K562 (cell line): Measurements from ENCODE around the gene EMD. TPM values are rescaled to one million over a fixed set of nuclear protein-coding genes. Genes with fewer than 3 reads are reported as not detected.

ENCODE experiments used
- ATAC-seq: fragments of 200-7000 bp; cut with Tn5 transposase; 3 replicates; pipeline ENCODE4 v1.9.1; 2020; ENCODE audit warnings: moderate library complexity
- BruUV-seq: library from RNA; stranded (reverse); fragments of 400-500 nt; replicated peaks from 2 replicates; lab custom pipeline; 2021; lab: Mats Ljungman, UMichigan
- CTCF ChIA-PET: fragments of 300-600 bp; formaldehyde crosslinking; extraction: SDS; loops from one replicate; lab custom pipeline; 2021; ENCODE audit warnings: low intra/inter-chr PET ratio; lab: Yijun Ruan, JAX
- POLR2A ChIA-PET: fragments of 300-600, 350-650 bp; sonication (Branson Sonifier 250); formaldehyde crosslinking; extraction: SDS; loops from one replicate; lab custom pipeline; 2021; ENCODE audit warnings: antibody characterized with exemption, inconsistent platforms; lab: Yijun Ruan, JAX
- DNase-seq, 4 experiments: peaks; one replicate each; pipeline versions ENCODE4 v3.0.0 to v3.0.0-alpha.2; 2011 to 2018; ENCODE audit warnings: low spot score in 3 of 4, mixed read lengths in 3 of 4; ENCODE audit errors: extremely low read depth in 1 of 4
- FAIRE-seq: peaks from 2 replicates; lab custom pipeline; 2011; peaks lifted over from hg19 to GRCh38; lab: Jason Lieb, UNC
- H2AFZ ChIP-seq: 2 replicates; pipeline ENCODE4 v1.6.0; 2011; ENCODE audit warnings: low read depth, low read length, control low read depth, inconsistent platforms
- H3K27ac ChIP-seq: fragments of 200-600 bp; 3 replicates; pipeline ENCODE4 v1.8.0; 2011; ENCODE audit warnings: low read depth, mild to moderate bottlenecking, control low read depth, inconsistent platforms, low read length, moderate library complexity, mixed read lengths; ENCODE audit errors: extremely low read depth
- H3K27me3 ChIP-seq, 2 experiments: fragments of 300-600 bp in 1 of 2; 2 replicates in 1 of 2; 3 replicates in 1 of 2; pipeline versions ENCODE4 v1.6.0 to v1.8.0; 2011; ENCODE audit warnings: inconsistent platforms in 2 of 2, low read length in 2 of 2, mild to moderate bottlenecking in 1 of 2, mixed read lengths in 1 of 2, moderate library complexity in 1 of 2; ENCODE audit not compliant: control insufficient read depth in 2 of 2, insufficient read depth in 2 of 2
- H3K36me3 ChIP-seq: fragments of 300-600 bp; 3 replicates; pipeline ENCODE4 v1.8.0; 2011; ENCODE audit warnings: mild to moderate bottlenecking, low read length, inconsistent platforms; ENCODE audit not compliant: control insufficient read depth, insufficient read depth
- H3K4me1 ChIP-seq, 2 experiments: fragments of 200-600 bp in 1 of 2; replicated peaks in 1 of 2; 2 replicates in 1 of 2; 3 replicates in 1 of 2; pipeline versions ENCODE4 v1.5.1 to v1.8.0; 2011; ENCODE audit warnings: inconsistent platforms in 2 of 2, low read length in 2 of 2, mild to moderate bottlenecking in 1 of 2, mixed read lengths in 1 of 2, moderate library complexity in 1 of 2; ENCODE audit not compliant: control insufficient read depth in 2 of 2, insufficient read depth in 2 of 2
- H3K4me2 ChIP-seq: 2 replicates; pipeline ENCODE4 v1.6.1; 2011; ENCODE audit warnings: low read length, control low read depth, inconsistent platforms, mixed read lengths; ENCODE audit not compliant: insufficient read depth
- H3K4me3 ChIP-seq: fragments of 200-600 bp; sonication (generic), shearing (Covaris generic); 2 replicates; pipeline ENCODE4 v1.5.1; 2016; ENCODE audit warnings: control low read depth, inconsistent platforms
- H3K79me2 ChIP-seq: fragments of 200-600 bp; 3 replicates; pipeline ENCODE4 v1.8.0; 2011; ENCODE audit warnings: low read length, inconsistent platforms; ENCODE audit not compliant: control insufficient read depth, insufficient read depth
- H3K9ac ChIP-seq, 2 experiments: 2 replicates each; pipeline versions ENCODE4 v1.6.0 to v1.6.1; 2011; ENCODE audit warnings: low read depth in 2 of 2, low read length in 2 of 2, control low read depth in 1 of 2, inconsistent platforms in 1 of 2, mild to moderate bottlenecking in 1 of 2, mixed read lengths in 1 of 2; ENCODE audit not compliant: insufficient read depth in 1 of 2
- H3K9me1 ChIP-seq: one replicate; pipeline ENCODE4 v1.6.0; 2011; ENCODE audit warnings: inconsistent platforms, mild to moderate bottlenecking, low read length, moderate library complexity; ENCODE audit not compliant: control insufficient read depth, insufficient read depth
- H3K9me3 ChIP-seq: replicated peaks from 2 replicates; pipeline ENCODE4 v1.5.1; 2011; ENCODE audit warnings: low read depth, low read length, inconsistent platforms; ENCODE audit not compliant: control insufficient read depth, insufficient read depth
- H4K20me1 ChIP-seq: replicated peaks from 2 replicates; pipeline ENCODE4 v1.6.1; 2011; ENCODE audit warnings: low read length, inconsistent platforms, mixed read lengths; ENCODE audit not compliant: control insufficient read depth, insufficient read depth
- CREM ChIP-seq: IDR thresholded peaks from 2 replicates; pipeline ENCODE4 v1.6.1; 2014; ENCODE audit warnings: antibody characterized with exemption, low read depth
- DIDO1 ChIP-seq: fragments of 450-650 bp; IDR thresholded peaks from 2 replicates; pipeline ENCODE4 v1.6.1; 2016; ENCODE audit warnings: low read depth, missing biosample characterization, missing genetic modification characterization
- GABPB1 ChIP-seq: sonication (generic); formaldehyde crosslinking; IDR thresholded peaks from 2 replicates; pipeline ENCODE4 v1.8.0; 2022; ENCODE audit warnings: mild to moderate bottlenecking, missing genetic modification reagents
- POLR2G ChIP-seq: fragments of 200-400 bp; formaldehyde crosslinking; IDR thresholded peaks from 2 replicates; pipeline ENCODE4 v1.6.1; 2017; ENCODE audit warnings: low read depth, mild to moderate bottlenecking, antibody characterized with exemption, low read length, moderate library complexity
- RBFOX2 ChIP-seq: fragments of 200-400 bp; formaldehyde crosslinking; IDR thresholded peaks from 2 replicates; pipeline ENCODE4 v1.6.1; 2017; ENCODE audit warnings: low read depth, mild to moderate bottlenecking, low read length, moderate library complexity
- TEAD2 ChIP-seq: fragments of 450-650 bp; IDR thresholded peaks from 2 replicates; pipeline ENCODE4 v1.6.1; 2016; ENCODE audit warnings: missing genetic modification characterization, control low read depth, missing compliant biosample characterization
- YY1 ChIP-seq, 3 experiments: IDR thresholded peaks; 2 replicates each; pipeline ENCODE4 v1.6.1; 2011; ENCODE audit warnings: low read length in 2 of 3, mild to moderate bottlenecking in 2 of 3, moderate library complexity in 2 of 3, borderline replicate concordance in 1 of 3, control low read depth in 1 of 3, low read depth in 1 of 3; ENCODE audit not compliant: insufficient read depth in 3 of 3, insufficient replicate concordance in 2 of 3, control insufficient read depth in 1 of 3, insufficient read length in 1 of 3; ENCODE audit errors: extremely low read depth in 1 of 3
- ZNF589 ChIP-seq: fragments of 200-800 bp; sonication (Bioruptor generic); IDR thresholded peaks from 2 replicates; pipeline ENCODE4 v1.6.1; 2016; ENCODE audit warnings: low read depth, missing genetic modification characterization, missing compliant biosample characterization
- ZNF639 ChIP-seq, 2 experiments: fragments of 200-800 bp in 1 of 2; sonication (Bioruptor generic) in 1 of 2; sonication (generic) in 1 of 2; formaldehyde crosslinking in 1 of 2; IDR thresholded peaks in 1 of 2; conservative IDR thresholded peaks in 1 of 2; 2 replicates each; pipeline versions ENCODE4 v1.5.0 to v1.6.1; 2016 to 2020; ENCODE audit warnings: missing compliant biosample characterization in 1 of 2, missing genetic modification characterization in 1 of 2, missing genetic modification reagents in 1 of 2
- ZNF695 ChIP-seq: fragments of 450-650 bp; formaldehyde crosslinking; IDR thresholded peaks from 2 replicates; pipeline ENCODE4 v1.4.0; 2020; ENCODE audit warnings: mild to moderate bottlenecking, moderate library complexity
- WGBS: fragments of 100-300 bp; shearing (Covaris generic); methylation state at CpG from one replicate; pipeline ENCODE4 v1.1.6; 2016; ENCODE audit warnings: low coverage, mixed read lengths; ENCODE audit not compliant: insufficient coverage; ENCODE audit errors: missing lambda C conversion rate; 5-methylcytosine and 5-hydroxymethylcytosine counted together
- in situ Hi-C: fragments of 300-500 bp; cut with MboI; formaldehyde crosslinking; loops from 4 replicates; pipeline ENCODE4 v1.15.0; 2018; ENCODE audit warnings: inconsistent platforms, mixed read lengths
- intact Hi-C: fragments of 100-400 bp; cut with micrococcal nuclease; formaldehyde crosslinking; loops from 2 replicates; pipeline ENCODE4 v1.14.2; 2022
- polyA plus RNA-seq, 8 experiments: library from polyadenylated mRNA; depleted of rRNA in 4 of 8; stranded (reverse) in 5 of 8; unstranded in 3 of 8; fragments of >200 nt; fragmentation: Nextera tagmentation in 2 of 8; fragmentation: Illumina TruSeq in 1 of 8; extraction: Ambion mirVana in 2 of 8; extraction: Trizol in 1 of 8; gene quantifications; 2 replicates each; pipeline versions ENCODE4 v1.2.1 to v1.2.3, GENCODE V29; 2011 to 2014; ENCODE audit warnings: inconsistent platforms in 1 of 8, missing spikeins in 1 of 8
- total RNA-seq, 7 experiments: library from RNA; depleted of rRNA in 6 of 7; stranded (reverse); fragments of >200 nt in 6 of 7; fragmentation: Illumina TruSeq in 2 of 7; extraction: Trizol in 2 of 7; gene quantifications; 2 replicates each; pipeline versions ENCODE4 v1.2.1 to v1.2.3, GENCODE V29; 2011 to 2021; ENCODE audit warnings: low replicate concordance in 1 of 7

The EMD gene
- total and polyA plus RNA-seq, 9 of the 15 experiments (the other 6 are each of a cell fraction or from before 2014, with no cell fraction given): 2.3 to 206 (median 61.9) TPM

- H2AFZ ChIP-seq: no peak overlapping the region
- intact Hi-C loops (no loop called here), in situ Hi-C loops (no loop called here)
- 94% methylated on average over 20 of the region's 41 CpGs for WGBS
- H3K4me2 ChIP-seq: no peak overlapping the region
- peaks cover 94% of the 10 kb centered on the region; the same call in 2 of the 3 replicates for H3K36me3 ChIP-seq
- no peaks in the 10 kb centered on the region for H3K9me3 ChIP-seq
- no peaks in the 10 kb centered on the region; the same call in 2 of the 3 replicates for H3K79me2 ChIP-seq
- peaks cover 0 to 19% of the 10 kb centered on the region in 2 experiments; a peak in 1 of 5 replicates for H3K4me1 ChIP-seq
- no peak for DNase-seq
- TF ChIP-seq ZNF695 (no peak), DIDO1 (no peak), ZNF589 (CRISPR knock-in tag) (no peak), CREM (no peak), TEAD2 (tag) (no peak), POLR2G (peak; percentile 43; the same call in 1 of the 2 replicates), ZNF639 (CRISPR knock-in tag; conservative IDR thresholded peaks at IDR 0.05 in 1 of 2, IDR thresholded peaks at IDR 0.05 in 1 of 2) (no peak), RBFOX2 (peak; percentile 60), YY1 (IDR thresholded peaks at IDR 0.05; ENCODE audit: borderline replicate concordance in 1 of 3, control insufficient read depth in 1 of 3, extremely low read depth in 1 of 3, insufficient read depth in 3 of 3, insufficient read length in 1 of 3, insufficient replicate concordance in 2 of 3, low read depth in 1 of 3, low read length in 2 of 3) (no peak), GABPB1 (no peak)
- TF ChIP-seq, all 486 proteins: peak for 2
- no peak overlapping the region for H3K27ac ChIP-seq
- FAIRE-seq (no peak), ATAC-seq (no peak)
- ChIA-PET POLR2A (interaction anchor here (0.6 kb wide), 1 partner anchor 300 kb away, joined by 3 read pairs; no protein-coding TSS in a partner anchor), CTCF (no interaction called here)
- peak overlapping the region in 1 of 2 experiments; percentile 52; a peak in 1 of 4 replicates for H3K9ac ChIP-seq
- H3K9me1 ChIP-seq: no peaks in the 10 kb centered on the region
- TSS peak; percentile 8 for BruUV-seq
- H3K4me3 ChIP-seq: no peak overlapping the region
- no peaks in the 10 kb centered on the region for H4K20me1 ChIP-seq
- no peaks in the 10 kb centered on the region for H3K27me3 ChIP-seq
Observed at GRCh38 chrX:154359362-154360154, 19.5 kb upstream of the EMD start.
